HG03457 (cell line): ENCODE results near the gene PPP3CA.

ENCODE experiments used
- ATAC-seq: cut with Tn5 transposase; IDR thresholded peaks from one replicate; pipeline ENCODE4 v1.9.1; 2021; ENCODE audit warnings: moderate number of reproducible peaks; ENCODE audit not compliant: unreplicated experiment

The PPP3CA gene

DNA sequence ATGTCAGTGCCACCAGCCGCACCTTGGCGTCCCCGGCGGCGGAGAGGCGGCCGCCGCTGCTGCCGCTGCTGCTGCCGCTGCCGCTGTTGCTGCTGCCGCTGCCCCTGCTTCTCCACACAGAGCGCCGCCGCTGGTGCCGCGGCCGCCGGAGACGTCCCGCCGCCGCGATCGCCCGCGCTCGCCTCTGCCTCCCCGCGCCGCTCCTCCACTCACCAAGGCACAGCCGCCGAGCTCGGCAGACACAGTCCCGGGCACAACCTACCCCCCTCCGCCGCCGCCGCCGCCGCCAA is at the start of gene PPP3CA:
Gene PPP3CA, minus strand, starts transcription at position 260 of the 290 bp plus-strand sequence.
- no peak for ATAC-seq

DNA sequence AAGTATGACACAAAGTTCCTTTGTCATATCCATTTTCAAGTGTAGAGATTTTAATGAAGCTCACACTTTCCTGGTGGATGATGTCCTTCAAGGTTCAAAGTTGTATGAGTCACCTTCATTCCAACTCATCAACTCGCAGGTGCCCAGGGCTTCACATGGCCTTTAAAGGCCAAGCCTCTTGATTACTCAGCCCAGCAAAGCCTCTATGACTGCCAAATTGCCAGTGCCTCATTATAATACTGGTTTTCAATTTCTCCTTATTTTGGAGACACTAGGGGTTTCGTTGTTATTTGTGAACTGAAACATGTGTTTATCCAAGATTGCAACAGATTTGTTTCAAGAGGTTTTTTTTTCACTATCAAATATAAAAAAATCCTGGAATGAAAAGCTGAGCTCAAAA is 45.9 kb upstream of the PPP3CA start:
- no peak for ATAC-seq

DNA sequence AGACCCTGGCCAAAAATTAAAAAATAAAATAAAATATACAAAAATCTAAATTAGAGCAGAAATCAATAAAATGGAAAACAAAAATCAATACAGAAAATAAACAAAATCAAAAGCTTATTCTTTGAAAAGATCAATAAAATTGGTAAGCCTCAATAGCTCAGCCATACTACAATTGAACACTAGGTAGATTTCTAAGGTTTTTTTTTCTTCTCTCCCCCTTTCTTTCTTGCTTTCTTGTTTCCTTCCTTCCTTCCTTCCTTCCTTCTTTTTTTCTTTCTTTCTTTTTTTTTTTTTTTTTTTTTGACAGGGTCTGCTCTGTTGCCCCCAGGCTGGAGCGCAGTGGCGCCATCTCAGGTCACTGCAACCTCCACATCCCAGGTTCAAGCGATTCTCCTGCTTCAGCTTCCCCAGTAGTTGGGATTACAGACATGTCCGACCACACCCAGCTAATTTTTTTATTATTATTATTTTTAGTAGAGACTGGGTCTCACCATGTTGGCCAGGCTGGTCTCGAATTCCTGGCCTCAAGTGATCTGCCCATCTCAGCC is 23.4 kb upstream of the PPP3CA start:
- ATAC-seq = no peak

- ATAC-seq = no peak
These were observed 19.9 kb upstream of the PPP3CA start for GRCh38 chr4:101367201-101367600.

DNA sequence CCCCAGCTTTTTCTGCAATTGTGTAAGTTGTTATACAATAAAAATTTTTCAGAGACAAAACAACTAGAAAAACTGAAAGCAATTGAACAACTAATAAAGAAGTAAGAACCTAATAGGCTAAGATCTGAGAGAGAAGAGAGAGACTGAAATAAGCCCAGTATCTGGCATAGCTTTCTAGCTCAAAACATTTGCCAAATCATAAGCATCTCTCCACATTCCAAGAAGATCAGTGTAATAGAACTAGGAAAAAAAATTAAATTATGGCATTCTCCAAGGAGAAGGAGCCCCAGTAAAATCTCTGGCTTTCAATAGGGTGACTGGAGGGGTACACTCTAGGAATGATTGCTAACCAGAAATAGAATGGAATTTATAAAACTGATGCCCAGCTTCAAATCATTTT is 19.0 kb upstream of the PPP3CA start:
- no peak for ATAC-seq

DNA sequence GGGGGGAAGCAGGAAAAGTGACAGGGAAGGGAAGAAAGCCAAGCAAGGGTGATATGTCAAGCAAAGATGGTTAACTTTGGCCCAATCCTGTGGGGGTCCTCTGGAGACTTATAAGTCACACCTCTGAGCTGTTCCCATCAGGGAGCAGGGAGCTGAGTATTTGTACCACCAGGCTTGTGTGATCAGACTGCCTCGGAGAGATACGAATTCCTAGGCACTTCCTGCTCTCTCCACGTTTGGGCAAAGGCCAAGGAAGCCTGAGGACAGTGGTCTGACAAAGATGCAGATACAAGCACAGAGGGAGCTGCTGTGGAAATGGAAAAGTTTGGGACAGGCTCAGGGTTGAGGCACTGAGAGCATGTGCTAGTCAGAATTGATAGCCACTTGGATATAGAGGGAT is 10.4 kb upstream of the PPP3CA start:
- ATAC-seq = no peak

- no peak for ATAC-seq
These were observed 9.6 kb upstream of the PPP3CA start for GRCh38 chr4:101356928-101357327.

GRCh38 chr4:101355767-101356702 is 8.7 kb upstream of the PPP3CA start:
- ATAC-seq = no peak

DNA sequence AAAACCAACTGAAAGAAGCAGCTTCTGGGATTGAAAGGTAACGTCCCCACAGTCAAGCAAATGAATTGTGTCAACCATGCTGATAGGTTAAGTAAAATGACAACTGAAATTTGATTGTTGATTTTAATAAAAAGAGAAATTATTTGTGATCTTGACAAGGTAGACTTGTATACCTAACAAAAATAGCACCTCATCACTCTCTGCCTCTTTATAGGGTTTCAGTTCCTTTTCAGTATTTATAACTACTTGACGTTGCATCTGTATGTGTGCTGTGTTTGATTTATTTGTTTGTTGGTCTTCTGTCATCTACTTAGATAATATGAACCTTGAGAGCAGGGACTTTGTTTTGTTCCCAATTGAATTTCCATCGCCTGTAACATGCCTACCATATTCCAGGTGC is 7.9 kb upstream of the PPP3CA start:
- peak; percentile 86 for ATAC-seq

- ATAC-seq = no peak
These were observed 2.4 kb upstream of the PPP3CA start for GRCh38 chr4:101349801-101350064.

DNA sequence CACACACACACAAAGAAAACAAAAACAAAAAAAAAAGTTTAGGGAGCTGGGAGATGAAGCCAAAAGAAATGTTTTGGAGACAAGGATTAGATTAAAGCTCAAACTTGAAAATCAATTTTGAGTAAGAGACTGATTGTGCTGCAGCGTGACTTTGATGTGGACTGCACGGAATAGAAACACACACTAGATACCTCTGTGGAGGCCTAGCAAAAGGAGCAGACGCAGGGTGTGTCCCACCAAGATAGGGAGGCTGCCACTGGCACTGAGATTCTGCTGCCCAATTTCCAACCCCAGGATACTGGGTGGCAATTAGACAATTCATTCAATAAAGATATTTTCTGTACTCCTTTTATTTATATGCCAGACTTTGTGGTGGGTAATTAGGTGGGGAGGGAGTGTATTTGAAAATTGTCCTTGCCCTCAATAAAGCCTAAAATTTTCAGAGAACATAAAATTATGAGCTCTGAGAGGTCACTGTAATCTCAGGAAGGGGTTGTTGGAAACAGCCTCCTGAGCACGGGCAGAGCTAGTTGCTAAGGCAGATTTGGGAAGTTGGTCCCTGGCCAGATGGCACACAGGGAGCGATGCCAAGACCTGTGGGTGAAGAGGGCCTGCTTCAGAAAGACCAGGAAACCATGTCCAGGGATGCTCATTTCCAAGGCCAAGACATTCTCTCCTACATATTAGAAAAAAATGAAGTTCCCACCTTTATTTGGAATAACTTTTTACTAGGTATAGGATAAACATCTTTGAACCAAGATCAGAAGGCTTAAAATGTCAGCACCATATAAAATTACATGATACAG is 1.9 kb upstream of the PPP3CA start:
- ATAC-seq = no peak

DNA sequence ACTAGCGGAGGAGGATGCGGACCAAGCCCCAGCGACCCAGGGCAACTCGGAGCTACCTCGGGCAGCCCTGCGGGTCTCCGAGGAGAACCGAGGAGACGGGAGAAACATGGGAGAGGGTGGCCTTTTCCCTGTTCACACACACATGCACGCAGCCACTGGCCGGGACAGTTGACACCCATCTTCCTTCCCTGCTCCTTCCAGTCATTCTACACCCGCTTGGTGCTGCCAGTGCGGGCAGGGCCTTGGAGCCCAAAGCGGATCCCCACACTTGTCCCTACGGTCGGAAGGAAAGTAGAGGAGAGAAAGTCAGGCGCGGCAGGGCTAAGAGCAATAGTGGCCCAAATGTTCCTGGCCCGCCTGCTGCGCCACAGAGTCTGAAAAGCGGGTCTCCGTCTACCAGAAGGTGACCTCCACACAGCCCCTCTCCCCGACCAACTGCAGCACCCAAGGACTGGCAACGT is 1.1 kb upstream of the PPP3CA start:
- peak; percentile 0 for ATAC-seq

DNA sequence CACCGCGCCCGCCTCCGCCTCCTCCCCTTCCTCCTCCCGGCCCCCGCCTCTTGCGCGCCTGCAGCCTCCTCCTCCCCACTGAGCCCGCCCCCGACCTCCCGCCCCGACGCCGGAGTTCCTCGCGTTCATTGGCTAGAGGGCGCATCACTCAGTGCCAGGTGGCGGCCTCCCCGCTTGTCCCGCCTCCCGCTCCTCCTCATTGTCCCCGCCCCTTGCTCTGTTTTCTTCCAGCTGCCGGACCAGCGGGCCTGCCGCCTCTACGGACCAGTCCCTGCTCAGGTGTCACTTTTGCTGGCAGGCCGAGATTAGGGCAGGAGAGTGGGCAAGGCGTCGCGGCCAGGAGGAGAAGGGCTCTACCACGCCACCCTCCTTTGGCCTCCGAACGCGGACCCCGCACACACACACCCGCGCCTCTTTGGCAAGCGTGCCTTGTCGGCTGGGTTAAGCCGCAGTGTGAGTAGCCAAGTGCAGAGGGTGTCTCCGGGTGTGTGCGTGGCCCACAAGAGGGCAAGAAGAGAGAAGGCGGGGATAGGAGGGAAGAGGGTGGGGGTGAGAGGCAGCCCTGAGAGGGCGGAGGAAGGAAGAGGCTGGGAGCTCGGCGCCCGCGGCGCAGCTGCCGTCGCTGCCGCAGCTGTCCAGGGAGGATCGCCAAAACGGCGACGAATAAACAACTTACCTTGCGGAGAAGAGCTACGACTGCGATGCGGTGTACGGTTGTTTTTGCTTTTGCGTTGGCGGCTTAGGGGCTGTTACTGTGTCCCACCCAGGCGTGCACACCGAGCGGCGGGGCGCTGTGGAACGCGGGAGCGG is 436 bp upstream of the PPP3CA start:
- ATAC-seq = peak; percentile 72

DNA sequence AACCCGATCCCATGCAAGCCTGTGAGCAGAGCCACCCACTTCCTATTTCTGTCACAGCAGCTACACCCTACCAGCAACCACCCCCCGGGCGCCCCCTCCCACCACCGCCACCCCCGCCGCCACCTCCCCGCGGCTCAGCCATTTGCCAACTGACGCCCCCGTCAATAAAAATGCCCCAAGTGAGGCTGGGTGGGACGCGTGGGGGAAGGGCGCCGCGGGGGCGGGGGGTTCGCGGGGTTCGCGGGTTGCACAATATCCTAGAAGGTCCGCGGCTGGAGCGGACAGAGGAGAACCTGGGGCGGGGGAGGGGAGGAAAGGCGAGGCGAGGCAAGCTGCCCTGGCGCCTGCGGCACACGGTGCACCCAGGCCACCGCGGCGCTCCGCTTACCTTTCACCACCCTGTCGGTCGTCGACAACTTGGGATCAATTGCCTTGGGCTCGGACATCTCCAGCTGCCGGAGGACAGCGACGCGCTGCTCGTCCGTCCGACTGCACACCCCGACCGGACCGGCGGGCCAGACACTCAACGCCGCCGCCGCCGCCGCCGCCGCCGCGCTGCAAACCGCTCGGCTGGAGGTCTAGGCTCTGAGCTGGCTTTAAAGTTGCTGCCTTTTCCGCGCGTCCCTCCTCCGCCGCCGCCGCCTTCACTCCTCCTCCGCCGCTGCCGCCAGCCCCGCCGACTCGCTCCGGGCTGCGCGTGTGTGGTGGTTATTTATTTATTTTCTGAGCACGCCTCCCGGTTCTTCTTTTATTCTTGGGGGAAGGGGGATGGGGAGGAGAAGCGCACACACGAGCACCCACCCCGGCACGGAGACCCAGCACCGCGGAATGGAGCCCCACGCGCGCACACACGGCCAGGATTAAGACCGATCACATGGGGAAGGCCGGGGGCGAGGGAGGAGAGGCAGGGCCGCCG is 717 bp downstream of the PPP3CA start:
- ATAC-seq = peak; percentile 0

GRCh38 chr4:101345596-101346350 is 1.6 kb downstream of the PPP3CA start:
- no peak for ATAC-seq

- no peak for ATAC-seq
These were observed 2.1 kb downstream of the PPP3CA start for GRCh38 chr4:101345271-101345595.

DNA sequence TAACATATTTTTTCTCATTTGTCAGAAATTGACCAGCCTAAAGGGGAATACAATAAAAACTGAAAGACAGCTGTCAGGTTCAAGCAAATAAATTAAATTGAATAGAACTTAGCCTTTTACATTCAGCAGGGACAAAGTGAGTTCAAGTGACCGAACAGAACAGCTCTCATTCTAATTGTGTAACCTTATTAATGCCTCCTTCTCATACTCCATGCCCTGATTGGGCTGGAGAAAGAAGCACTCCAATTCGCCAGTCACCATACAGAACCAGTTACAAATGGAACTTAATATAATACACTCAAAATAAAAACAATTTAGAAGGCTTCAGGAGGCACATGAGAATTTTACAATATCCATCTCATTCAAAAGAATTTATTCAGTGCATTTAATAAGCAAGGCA is 8.0 kb downstream of the PPP3CA start:
- ATAC-seq = no peak

GRCh38 chr4:101337688-101338087 is 9.6 kb downstream of the PPP3CA start:
- ATAC-seq = no peak

- ATAC-seq = peak; percentile 55
These were observed 12.3 kb downstream of the PPP3CA start for GRCh38 chr4:101334963-101335572.
